ENCODE measurements around the gene ZCCHC7. TPM values are rescaled to one million over a fixed set of nuclear protein-coding genes. Genes with fewer than 3 reads are reported as not detected.
A peak's percentile ranks its signal among the peaks of the same experiment; 100 is the strongest.

ZCCHC7 gene
- total and polyA plus RNA-seq, 9 of the 15 experiments (the other 6 are each of a cell fraction or from before 2014, with no cell fraction given): 34.1 to 68.9 (median 48.8) TPM

- no peak for TF ChIP-seq ZNF407 (IDR thresholded peaks at IDR 0.05; ENCODE audit: low read depth)
- no peak for TF ChIP-seq ZNF780A (CRISPR knock-in tag; IDR thresholded peaks at IDR 0.05)
- peak; percentile 89 for TF ChIP-seq ZEB2 (IDR thresholded peaks at IDR 0.05)
- no peak for TF ChIP-seq ZC3H11A (IDR thresholded peaks at IDR 0.05; ENCODE audit: low read depth, low read length)
- TF ChIP-seq NFIX (CRISPR knock-in tag; IDR thresholded peaks at IDR 0.05; ENCODE audit: low read depth): no peak
- TF ChIP-seq SOX6 (IDR thresholded peaks at IDR 0.05): peak; percentile 66
- no peak for TF ChIP-seq CEBPG (CRISPR knock-in tag; IDR thresholded peaks at IDR 0.05)
- 0 out of 4 replicates have a peak, but pooled peaks of 1 of the 2 experiments have one; percentile 22 for TF ChIP-seq CEBPG (tag; conservative IDR thresholded peaks at IDR 0.05 in 1 of 2, IDR thresholded peaks at IDR 0.05 in 1 of 2)
- TF ChIP-seq FOXP4 (CRISPR knock-in tag; IDR thresholded peaks at IDR 0.05; ENCODE audit: borderline replicate concordance): no peak
- TF ChIP-seq ILK (tag; IDR thresholded peaks at IDR 0.05; ENCODE audit: borderline replicate concordance, low read depth): no peak
- TF ChIP-seq ZZZ3 (IDR thresholded peaks at IDR 0.05): no peak
- no peak for TF ChIP-seq TAF15 (IDR thresholded peaks at IDR 0.05; ENCODE audit: low read depth, low read length)
- no peak for TF ChIP-seq ZNF263 (CRISPR knock-in tag; IDR thresholded peaks at IDR 0.05; ENCODE audit: borderline replicate concordance)
Measured at GRCh38 chr9:37255187-37255586, 134.8 kb downstream of the ZCCHC7 start (continued).
